GM12891 (cell line): ENCODE results near the gene MCAT.

Source experiments
- POLR2A ChIP-seq: IDR thresholded peaks from 2 replicates; pipeline ENCODE4 v1.6.1; 2011; ENCODE audit warnings: low read depth, low read length, control low read depth
- POLR2AphosphoS5 ChIP-seq: IDR thresholded peaks from 2 replicates; pipeline ENCODE4 v1.6.1; 2011; ENCODE audit warnings: low read depth, low read length, control low read depth
- POU2F2 ChIP-seq: IDR thresholded peaks from 2 replicates; pipeline ENCODE4 v1.6.1; 2011; ENCODE audit warnings: low read depth, mild to moderate bottlenecking, control low read depth, low read length, moderate library complexity
- SPI1 ChIP-seq: IDR thresholded peaks from 2 replicates; pipeline ENCODE4 v1.6.1; 2011; ENCODE audit warnings: low read depth, low read length, control low read depth
- TAF1 ChIP-seq: IDR thresholded peaks from 2 replicates; pipeline ENCODE4 v1.6.1; 2011; ENCODE audit warnings: low read depth, low read length, control low read depth

- TF ChIP-seq POLR2A (no peak), POLR2AphosphoS5 (no peak), TAF1 (no peak), SPI1 (no peak), POU2F2 (no peak)
Observed at GRCh38 chr22:43144949-43145348, 1.8 kb upstream of the MCAT start.
